NCI-H748 (cell line): ENCODE data around the gene SLC35D2.
A peak's percentile ranks its signal among the peaks of the same experiment; 100 is the strongest.
"Not testable (repeated sequence)": the region's sequence is repeated elsewhere in the genome, so short reads cannot be mapped to it uniquely, and the experiment has no call there.

Experiments
- DNase-seq: peaks from one replicate; lab custom pipeline; 2025; ENCODE audit not compliant: unreplicated experiment; lab: John Stamatoyannopoulos, UW

Gene SLC35D2

DNA sequence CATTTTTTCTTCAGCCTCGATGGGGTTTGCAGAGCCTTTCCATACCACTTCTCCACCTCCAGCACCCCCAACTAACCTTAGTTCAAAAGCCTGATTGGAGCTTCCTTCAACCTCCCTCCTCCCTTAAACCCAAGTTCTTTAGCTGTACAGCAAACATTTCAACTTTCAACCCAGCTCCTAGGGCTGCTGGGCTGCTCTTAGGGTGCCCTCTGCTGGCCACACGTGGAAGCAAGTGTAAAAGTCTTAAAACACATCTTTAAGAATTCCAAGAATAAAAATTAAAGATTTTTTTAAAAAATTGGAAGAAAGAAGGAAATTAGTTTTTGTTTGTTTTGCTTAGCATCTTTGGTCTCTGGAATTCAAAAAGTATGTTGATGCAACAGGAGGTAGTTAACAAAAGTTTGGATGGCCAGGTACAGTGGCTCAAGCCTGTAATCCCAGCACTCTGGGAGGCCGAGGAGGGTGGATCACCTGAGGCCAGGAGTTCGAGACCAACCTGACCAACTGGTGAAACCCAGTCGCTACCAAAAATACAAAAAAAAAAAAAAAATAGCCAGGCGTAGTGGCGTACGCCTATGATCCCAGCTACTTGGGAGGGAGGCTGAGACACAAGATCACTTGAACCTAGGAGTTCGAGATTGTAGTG, 66.1 kb downstream of the SLC35D2 start:
- peak; percentile 54 for DNase-seq

GRCh38 chr9:96309850-96310249, 73.7 kb downstream of the SLC35D2 start:
- no peak for DNase-seq

- not testable (repeated sequence) for DNase-seq
Observed at GRCh38 chr9:96306958-96307357, 76.6 kb downstream of the SLC35D2 start.

- DNase-seq: no peak
Observed at GRCh38 chr9:96305171-96305570, 78.3 kb downstream of the SLC35D2 start.

GRCh38 chr9:96304230-96304629, 79.3 kb downstream of the SLC35D2 start:
- DNase-seq: no peak

DNA sequence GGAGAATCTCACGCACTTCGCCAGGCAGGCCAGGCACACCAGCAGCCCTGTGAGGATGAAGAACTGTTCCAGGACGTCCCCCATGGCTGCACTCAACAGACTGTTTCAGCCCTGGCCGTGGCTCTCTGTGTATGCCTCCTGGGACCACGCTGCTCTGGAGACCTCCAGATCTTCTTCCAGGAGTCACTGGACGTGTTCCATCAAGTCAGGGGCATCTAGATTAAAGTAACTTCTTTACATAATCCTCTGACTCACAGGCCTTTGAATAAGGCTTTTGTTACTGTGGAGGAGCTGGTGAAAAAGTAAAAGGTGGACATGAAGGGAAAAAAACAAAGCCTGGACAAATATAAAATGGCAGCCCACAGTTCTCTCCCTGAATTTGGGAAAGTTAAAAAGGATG, 81.5 kb downstream of the SLC35D2 start, which contains the start of gene HSD17B3:
Gene HSD17B3 (minus strand): TSS at position 156 of the 400 bp plus-strand sequence. CDS start 72 bp downstream, at position 84.
- no peak for DNase-seq

DNA sequence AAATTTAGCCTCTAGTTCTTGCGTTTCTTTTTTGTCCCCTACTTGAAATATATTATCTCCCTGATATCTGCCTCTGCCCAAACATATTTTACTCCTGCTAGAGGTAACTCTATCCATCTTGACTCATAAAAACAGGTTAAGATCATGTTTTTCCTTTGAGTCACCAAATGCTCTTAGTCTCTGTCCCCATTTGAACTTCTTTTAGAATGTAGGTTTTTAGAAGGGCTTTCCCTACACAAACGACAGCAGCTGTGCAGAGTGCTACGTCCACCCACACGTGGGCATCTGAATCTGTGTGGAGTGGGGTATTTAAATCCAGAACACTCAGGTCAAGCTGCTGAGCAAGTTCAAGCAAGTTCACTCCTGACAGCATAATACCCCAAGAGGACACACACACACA, 83.7 kb downstream of the SLC35D2 start:
- DNase-seq: no peak

DNA sequence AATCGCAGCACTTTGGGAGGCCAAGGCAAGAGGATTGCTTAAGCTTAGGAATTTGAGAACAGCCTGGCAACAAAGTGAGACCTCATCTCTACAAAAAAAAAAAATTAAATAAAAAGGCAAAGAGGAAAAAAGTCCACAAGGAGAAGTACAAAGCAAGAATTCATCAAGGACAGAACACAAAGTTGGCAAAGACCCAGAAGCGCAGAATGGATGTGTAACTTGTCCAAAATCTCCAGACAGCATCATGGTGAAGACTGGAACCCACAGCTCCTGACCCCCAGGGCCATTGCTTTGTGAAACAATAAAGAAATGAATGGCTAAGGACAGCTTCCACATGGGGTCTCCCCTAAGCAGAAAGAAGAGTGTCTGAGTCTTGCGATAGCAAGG, 89.4 kb downstream of the SLC35D2 start:
- no peak for DNase-seq

DNA sequence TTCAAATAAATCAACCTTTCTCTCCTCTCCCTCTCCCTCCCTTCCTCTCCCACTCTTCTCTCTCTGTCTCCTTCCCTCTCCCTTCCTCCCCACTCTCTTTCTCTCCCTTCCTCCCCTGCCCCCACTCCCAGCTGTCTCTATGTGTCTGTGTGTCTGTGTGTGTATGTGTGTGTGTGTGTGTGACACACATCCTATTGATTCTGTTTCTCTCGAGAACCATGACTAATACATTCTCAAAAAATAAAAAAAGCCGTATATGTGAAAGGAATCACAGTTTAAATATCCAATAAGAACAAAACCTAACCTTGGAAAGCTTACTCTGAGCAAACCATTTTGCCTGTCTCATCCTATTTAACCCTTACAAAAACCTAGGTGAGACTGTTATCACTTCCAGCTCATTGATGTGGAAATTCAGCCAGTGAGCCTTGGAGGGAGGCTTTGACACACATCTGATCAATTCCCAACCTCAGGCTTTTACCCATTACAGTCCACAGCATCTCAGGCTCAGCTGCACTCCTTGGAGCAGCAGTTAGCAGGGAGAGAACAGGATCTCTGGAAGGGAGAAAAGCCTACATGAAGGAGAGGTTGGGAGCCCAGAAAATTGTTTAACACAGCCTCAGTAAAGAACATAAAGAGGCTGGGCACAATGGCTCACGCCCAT, 89.9 kb downstream of the SLC35D2 start:
- peak; percentile 3 for DNase-seq

- DNase-seq: no peak
Observed at GRCh38 chr9:96289392-96289791, 94.1 kb downstream of the SLC35D2 start.

- no peak for DNase-seq
Observed at GRCh38 chr9:96281641-96282040, 101.9 kb downstream of the SLC35D2 start.

GRCh38 chr9:96279932-96280331, 103.6 kb downstream of the SLC35D2 start:
- DNase-seq: no peak

DNA sequence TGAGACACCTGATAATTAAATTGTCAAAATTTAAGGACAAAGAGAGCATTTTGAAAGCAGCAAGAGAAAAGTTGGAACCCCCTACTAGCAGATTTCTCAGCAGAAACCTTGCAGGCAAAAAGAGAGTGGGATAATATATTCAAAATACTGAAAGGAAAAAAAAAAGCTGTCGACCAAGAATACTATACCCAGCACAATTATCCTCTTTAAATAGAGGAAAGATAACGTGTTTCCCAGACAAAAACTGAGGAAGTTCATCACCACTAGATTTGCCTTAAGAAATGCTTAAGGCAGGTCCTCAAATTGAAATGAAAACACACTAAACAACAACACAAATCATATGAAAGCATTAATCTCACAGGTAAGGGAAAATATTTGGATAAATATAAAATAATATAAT, 108.6 kb downstream of the SLC35D2 start:
- no peak for DNase-seq
